GM23248 (cell line): ENCODE results near the gene GPC1. TPM values are rescaled to one million over a fixed set of nuclear protein-coding genes. Genes with fewer than 3 reads are reported as not detected.

Experiments
- DNase-seq: peaks from one replicate; pipeline ENCODE4 v3.0.0-alpha.2; 2015
- H2AFZ ChIP-seq: fragments of 200-600 bp; sonication (generic); 2 replicates; pipeline ENCODE4 v1.6.1; 2016; ENCODE audit warnings: antibody characterized with exemption
- H3F3A ChIP-seq: fragments of 200-600 bp; sonication (generic); 2 replicates; pipeline ENCODE4 v1.6.1; 2016; ENCODE audit warnings: mild to moderate bottlenecking, antibody characterized with exemption, mixed run types; ENCODE audit not compliant: insufficient read depth
- H3K27ac ChIP-seq: fragments of 200-600 bp; sonication (generic); 2 replicates; pipeline ENCODE4 v1.5.1; 2016; ENCODE audit warnings: mild to moderate bottlenecking
- H3K27me3 ChIP-seq: fragments of 200-600 bp; sonication (generic); replicated peaks from 2 replicates; pipeline ENCODE4 v1.6.1; 2016; ENCODE audit warnings: mild to moderate bottlenecking; ENCODE audit not compliant: insufficient read depth
- H3K36me3 ChIP-seq: fragments of 200-600 bp; sonication (generic); 2 replicates; pipeline ENCODE4 v1.6.1; 2016; ENCODE audit warnings: low read depth, mild to moderate bottlenecking
- H3K4me1 ChIP-seq: fragments of 200-600 bp; sonication (generic); 2 replicates; pipeline ENCODE4 v1.6.1; 2016; ENCODE audit warnings: mild to moderate bottlenecking; ENCODE audit not compliant: insufficient read depth
- H3K4me2 ChIP-seq: fragments of 200-600 bp; sonication (generic); one replicate; pipeline ENCODE4 v1.6.1; 2016; ENCODE audit warnings: mild to moderate bottlenecking; ENCODE audit not compliant: unreplicated experiment
- H3K4me3 ChIP-seq: fragments of 200-600 bp; sonication (generic); 2 replicates; pipeline ENCODE4 v1.5.1; 2016; ENCODE audit warnings: mild to moderate bottlenecking
- H3K79me2 ChIP-seq: fragments of 200-600 bp; sonication (generic); 2 replicates; pipeline ENCODE4 v1.6.1; 2016; ENCODE audit warnings: mild to moderate bottlenecking; ENCODE audit not compliant: insufficient read depth
- H3K9ac ChIP-seq: fragments of 200-600 bp; sonication (generic); 2 replicates; pipeline ENCODE4 v1.6.1; 2016; ENCODE audit warnings: mild to moderate bottlenecking
- H3K9me2 ChIP-seq: fragments of 200-600 bp; sonication (generic); 2 replicates; pipeline ENCODE4 v1.6.1; 2016; ENCODE audit warnings: mixed run types, mild to moderate bottlenecking, moderate library complexity; ENCODE audit not compliant: insufficient read depth
- H3K9me3 ChIP-seq: fragments of 200-600 bp; sonication (generic); one replicate; pipeline ENCODE4 v1.6.1; 2017; ENCODE audit warnings: low read depth
- H4K20me1 ChIP-seq: fragments of 200-600 bp; sonication (generic); 2 replicates; pipeline ENCODE4 v1.6.0; 2016; ENCODE audit not compliant: insufficient read depth
- EZH2 ChIP-seq: fragments of 200-600 bp; sonication (generic); IDR thresholded peaks from 2 replicates; pipeline ENCODE4 v1.6.1; 2018; ENCODE audit warnings: antibody characterized with exemption, mild to moderate bottlenecking; ENCODE audit not compliant: insufficient read depth, poor library complexity, severe bottlenecking
- EZH2phosphoT487 ChIP-seq: fragments of 200-600 bp; sonication (generic); IDR thresholded peaks from 2 replicates; pipeline ENCODE4 v1.6.1; 2018; ENCODE audit warnings: antibody characterized with exemption, moderate library complexity, mild to moderate bottlenecking, low read depth; ENCODE audit not compliant: insufficient read depth
- WGBS, 2 experiments: methylation state at CpG; one replicate each; pipeline ENCODE4 v1.1.6; 2015 to 2017; ENCODE audit warnings: low lambda C conversion rate in 2 of 2, low coverage in 1 of 2; ENCODE audit errors: missing lambda C conversion rate in 2 of 2; 5-methylcytosine and 5-hydroxymethylcytosine counted together
- in situ Hi-C: fragments of 300-500 bp; cut with MboI; formaldehyde crosslinking; loops from 2 replicates; pipeline ENCODE4 v1.15.0; 2020
- polyA plus RNA-seq: library from polyadenylated mRNA; unstranded; fragments of >200 nt; fragmentation: Nextera tagmentation; extraction: Ambion mirVana; gene quantifications from 2 replicates; pipeline ENCODE4 v1.2.1, GENCODE V29; 2016
- total RNA-seq: library from RNA; depleted of rRNA; stranded (reverse); fragments of >200 nt; shearing (Covaris generic); gene quantifications from 2 replicates; pipeline ENCODE4 v1.2.3, GENCODE V29; 2014

The GPC1 gene
- total and polyA plus RNA-seq, 2 experiments from 2014 or later, result 66.4 to 88.2 TPM

GRCh38 chr2:240454106-240454901, 18.8 kb downstream of the GPC1 start:
- H4K20me1 ChIP-seq, result no peaks in the 10 kb centered on the region

DNA sequence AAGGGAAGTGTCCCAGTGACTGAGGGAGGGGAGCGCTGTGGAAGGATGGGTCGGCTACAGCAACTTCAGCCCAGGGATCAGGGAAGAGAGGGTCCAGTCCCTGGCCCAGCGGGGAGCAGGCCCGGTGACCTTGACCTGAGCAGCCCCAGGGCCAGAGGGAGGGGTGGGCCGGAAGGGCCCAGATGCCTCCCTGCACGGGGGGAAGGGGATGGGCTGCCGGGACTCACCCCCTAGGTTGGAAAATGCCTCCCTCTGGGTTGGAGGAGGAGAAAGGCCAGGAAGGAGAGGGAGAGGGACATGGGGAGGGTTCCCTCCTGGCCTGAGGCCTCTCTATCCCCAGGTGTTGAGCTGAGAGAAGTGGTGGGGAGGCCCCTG, 19.8 kb downstream of the GPC1 start:
- no peaks in the 10 kb centered on the region for H3K27me3 ChIP-seq
- H3K4me3 ChIP-seq, result no peak overlapping the region
- DNase-seq, result no peak
- H3K9me2 ChIP-seq, result no peaks in the 10 kb centered on the region
- peaks cover 12% of the 10 kb centered on the region; the same call in 1 of the 2 replicates for H3K79me2 ChIP-seq
- WGBS, 2 experiments, result 70 to 77% methylated on average over 6 to 7 of the region's 7 CpGs
- H3K4me1 ChIP-seq, result no peaks in the 10 kb centered on the region
- H2AFZ ChIP-seq, result no peak overlapping the region
- TF ChIP-seq EZH2, result no peak
- TF ChIP-seq EZH2phosphoT487, result no peak
- H3K9ac ChIP-seq, result no peak overlapping the region
- no peaks in the 10 kb centered on the region for H4K20me1 ChIP-seq
- H3K36me3 ChIP-seq, result no peaks in the 10 kb centered on the region
- no peaks in the 10 kb centered on the region for H3F3A ChIP-seq
- in situ Hi-C loops, result no loop called here
- no peak overlapping the region for H3K4me2 ChIP-seq
- no peak overlapping the region for H3K27ac ChIP-seq
- no peaks in the 10 kb centered on the region for H3K9me3 ChIP-seq

More at GRCh38 chr2:240454106-240454901, 18.8 kb downstream of the GPC1 start:
- Histone ChIP-seq H3K9me2 (no peaks in the 10 kb centered on the region), H3K9me3 (no peaks in the 10 kb centered on the region), H3K27ac (no peak overlapping the region), H3F3A (no peaks in the 10 kb centered on the region), H3K9ac (no peak overlapping the region), H3K79me2 (peaks cover 12% of the 10 kb centered on the region; the same call in 1 of the 2 replicates), H2AFZ (no peak overlapping the region), H3K4me2 (no peak overlapping the region), H3K4me3 (no peak overlapping the region), H3K36me3 (no peaks in the 10 kb centered on the region), H3K4me1 (no peaks in the 10 kb centered on the region), H3K27me3 (no peaks in the 10 kb centered on the region)
- DNase-seq, result no peak
- in situ Hi-C loops, result no loop called here
- no peak for TF ChIP-seq EZH2phosphoT487
- TF ChIP-seq EZH2, result no peak
- 57 to 69% methylated on average over 22 to 35 of the region's 35 CpGs for WGBS, 2 experiments

- peaks cover 12% of the 10 kb centered on the region; the same call in 1 of the 2 replicates for H3K79me2 ChIP-seq
- H3K4me3 ChIP-seq, result no peak overlapping the region
- H3F3A ChIP-seq, result no peaks in the 10 kb centered on the region
- no peaks in the 10 kb centered on the region for H3K9me2 ChIP-seq
- TF ChIP-seq EZH2phosphoT487 (no peak), EZH2 (no peak)
- in situ Hi-C loops, result no loop called here
- H4K20me1 ChIP-seq, result no peaks in the 10 kb centered on the region
- no peak overlapping the region for H3K27ac ChIP-seq
- no peaks in the 10 kb centered on the region for H3K36me3 ChIP-seq
- H3K9ac ChIP-seq, result no peak overlapping the region
- no peaks in the 10 kb centered on the region for H3K9me3 ChIP-seq
- no peaks in the 10 kb centered on the region for H3K4me1 ChIP-seq
- no peak overlapping the region for H3K4me2 ChIP-seq
- 40 to 46% methylated on average over 8 to 54 of the region's 55 CpGs for WGBS, 2 experiments
- no peak for DNase-seq
- H3K27me3 ChIP-seq, result no peaks in the 10 kb centered on the region
- H2AFZ ChIP-seq, result no peak overlapping the region
Measured at GRCh38 chr2:240455647-240456446, 20.4 kb downstream of the GPC1 start.

DNA sequence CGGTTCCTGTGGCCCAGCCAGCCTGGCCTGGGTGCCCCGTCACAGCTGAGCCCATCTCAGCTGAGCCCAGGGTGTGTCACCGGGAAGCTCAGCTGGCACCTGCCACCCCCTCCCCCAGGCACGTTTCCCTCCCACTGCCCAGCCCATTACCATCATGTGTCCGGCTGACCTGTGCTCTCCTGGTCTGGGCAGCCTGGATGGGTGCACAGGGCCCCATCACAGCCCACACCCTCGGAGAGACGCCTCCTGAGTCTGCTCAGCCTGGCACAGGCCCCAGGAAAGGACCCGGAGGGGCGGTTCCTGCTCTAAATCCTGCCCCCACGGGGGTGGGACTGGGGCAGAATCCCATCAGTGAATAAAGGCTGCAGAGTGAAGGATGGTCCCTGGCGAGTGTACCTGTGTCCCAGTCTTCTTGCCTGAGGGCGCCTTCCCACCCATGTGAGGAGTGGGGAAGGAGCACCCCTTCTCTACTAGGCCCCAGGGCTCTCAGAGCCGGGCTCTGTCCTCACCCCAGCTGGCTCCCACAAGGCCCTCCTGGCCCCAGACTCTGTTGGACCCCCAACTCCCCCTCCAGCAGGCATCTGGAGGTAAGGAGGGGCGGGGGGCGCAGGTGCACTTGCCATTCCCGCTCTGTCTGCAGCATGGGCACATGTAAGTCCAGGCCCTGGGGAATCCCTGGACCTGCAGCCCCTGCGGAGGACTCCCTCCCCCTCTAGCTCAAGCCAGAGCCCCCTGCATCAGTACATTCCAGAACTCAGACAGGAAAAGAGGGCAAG, 21.2 kb downstream of the GPC1 start:
- H4K20me1 ChIP-seq, result no peaks in the 10 kb centered on the region

More for the DNA sequence above, 21.2 kb downstream of the GPC1 start:
- no peak overlapping the region for H3K4me2 ChIP-seq
- H3K27me3 ChIP-seq, result no peaks in the 10 kb centered on the region
- TF ChIP-seq EZH2phosphoT487, result no peak
- TF ChIP-seq EZH2, result no peak
- H3F3A ChIP-seq, result no peaks in the 10 kb centered on the region
- no peak overlapping the region for H3K27ac ChIP-seq
- 67 to 69% methylated on average over 16 to 17 of the region's 17 CpGs for WGBS, 2 experiments
- in situ Hi-C loops, result no loop called here
- DNase-seq, result no peak
- no peak overlapping the region for H3K9ac ChIP-seq
- H3K4me1 ChIP-seq, result no peaks in the 10 kb centered on the region
- H3K9me3 ChIP-seq, result no peaks in the 10 kb centered on the region
- peaks cover 8% of the 10 kb centered on the region; the same call in 1 of the 2 replicates for H3K79me2 ChIP-seq
- no peak overlapping the region for H2AFZ ChIP-seq
- H3K9me2 ChIP-seq, result no peaks in the 10 kb centered on the region
- H3K36me3 ChIP-seq, result no peaks in the 10 kb centered on the region
- no peak overlapping the region for H3K4me3 ChIP-seq
